ENCODE results near the gene KDM1A.

- TF ChIP-seq POLR2A (IDR thresholded peaks at IDR 0.05) (no peak), CTCF (IDR thresholded peaks at IDR 0.05) (no peak)
These were observed 72.3 kb downstream of the KDM1A start for GRCh38 chr1:23091545-23091944.
